Pancreas (tissue), 10 donors: Measurements from ENCODE around the gene PLB1. TPM values are rescaled to one million over a fixed set of nuclear protein-coding genes. Genes with fewer than 3 reads are reported as not detected.
"Not testable (repeated sequence)": the region's sequence is repeated elsewhere in the genome, so short reads cannot be mapped to it uniquely, and the experiment has no call there.

Source experiments
- ATAC-seq, 4 donors: fragments of 200-7000 bp; cut with Tn5 transposase; one replicate each; pipeline versions ENCODE4 v1.8.0 to v1.9.1; 2020; ENCODE audit warnings: mild to moderate bottlenecking in 4 of 4, moderate library complexity in 4 of 4
- DNase-seq, 6 donors: peaks; one replicate each; pipeline ENCODE4 v3.0.0-alpha.2; 2020
- FAIRE-seq: peaks from 2 replicates; lab custom pipeline; 2012; peaks lifted over from hg19 to GRCh38; lab: Jason Lieb, UNC
- H3K27ac ChIP-seq, 4 donors: fragments of 200-600 bp; sonication (generic); 1 replicate in 3 of 4; 2 replicates in 1 of 4; pipeline versions ENCODE4 v1.5.0 to v1.8.0; 2020
- H3K27me3 ChIP-seq, 4 donors: fragments of 200-600 bp; one replicate each; pipeline ENCODE4 v1.8.0; 2021
- H3K36me3 ChIP-seq, 3 donors: fragments of 200-600 bp; sonication (generic) in 1 of 3; one replicate each; pipeline versions ENCODE4 v1.5.0 to v1.8.0; 2020 to 2021
- H3K4me1 ChIP-seq, 3 donors: fragments of 200-600 bp; one replicate each; pipeline ENCODE4 v1.8.0; 2021
- H3K4me3 ChIP-seq, 4 donors: fragments of 200-600 bp; sonication (generic) in 2 of 4; one replicate each; pipeline versions ENCODE4 v1.5.0 to v1.8.0; 2020 to 2021
- H3K9me3 ChIP-seq, 4 donors: fragments of 200-600 bp; one replicate each; pipeline ENCODE4 v1.8.0; 2021
- WGBS, 2 donors: extraction: QIAGEN DNeasy Blood & Tissue Kit; methylation state at CpG; one replicate each; pipeline ENCODE4 v1.1.7; 2013; 5-methylcytosine and 5-hydroxymethylcytosine counted together
- intact Hi-C, 3 donors: fragments of 100-400 bp; cut with DNase I; formaldehyde crosslinking; loops; one replicate each; pipeline versions ENCODE4 v1.11.1 to v1.14.2; 2022
- polyA plus RNA-seq, 2 donors: library from polyadenylated mRNA; stranded (reverse); fragments of 200-250 nt; gene quantifications; one replicate each; pipeline ENCODE4 v1.2.3, GENCODE V29; 2013
- total RNA-seq, 6 donors: library from RNA; stranded (reverse); fragmentation: NEBNext Ultra II Directional in 4 of 6; extraction: Animal tissue kit (Norgen Biotek cat#: 25700) in 4 of 6; gene quantifications; one replicate each; pipeline versions ENCODE4 v1.2.1 to v1.2.4, GENCODE V29; 2021 to 2023
- TF ChIP-seq, protein P1 (sequence below), 4 donors: fragments of 200-600 bp; sonication (generic) in 3 of 4; IDR thresholded peaks; one replicate each; pipeline versions ENCODE4 v1.5.0 to v1.8.0; 2021; ENCODE audit warnings: antibody characterized with exemption in 4 of 4
- donor health status: healthy with polysubstance abuse.
- donor health status: DM: no; HTN: no; CAD: no; lungs with moderate emphysema.
- donor health status: DM: no; HTN: no; CAD: no.
- donor health status: control.
- donor health status: control.
- donor health status: Bipolar disorder and iron deficiency.
- donor health status: DM: yes; HTN: yes; CAD: no.
- donor health status: DM: no; HTN: no; CAD: no.
- donor health status: DM: no; HTN: no; CAD: no.
- donor health status: DM: yes; HTN: yes; CAD: no.

PLB1 gene
- total and polyA plus RNA-seq, 8 donors: 0.16 to 2.4 (median 0.93) TPM

GRCh38 chr2:28545590-28546200, 49.8 kb downstream of the PLB1 start:
- H3K4me3 ChIP-seq: no peak overlapping the region
- intact Hi-C loops: no loop called here
- DNase-seq (no peak), ATAC-seq (peak in 1 of 4 donors; percentile 32), FAIRE-seq (no peak)
- no peaks in the 10 kb centered on the region for H3K4me1 ChIP-seq
- no peaks in the 10 kb centered on the region for H3K27me3 ChIP-seq
- 88 to 89% methylated on average over 9 of the region's 9 CpGs for WGBS, 2 donors
- H3K36me3 ChIP-seq: no peaks in the 10 kb centered on the region
- TF ChIP-seq, protein P1, sequence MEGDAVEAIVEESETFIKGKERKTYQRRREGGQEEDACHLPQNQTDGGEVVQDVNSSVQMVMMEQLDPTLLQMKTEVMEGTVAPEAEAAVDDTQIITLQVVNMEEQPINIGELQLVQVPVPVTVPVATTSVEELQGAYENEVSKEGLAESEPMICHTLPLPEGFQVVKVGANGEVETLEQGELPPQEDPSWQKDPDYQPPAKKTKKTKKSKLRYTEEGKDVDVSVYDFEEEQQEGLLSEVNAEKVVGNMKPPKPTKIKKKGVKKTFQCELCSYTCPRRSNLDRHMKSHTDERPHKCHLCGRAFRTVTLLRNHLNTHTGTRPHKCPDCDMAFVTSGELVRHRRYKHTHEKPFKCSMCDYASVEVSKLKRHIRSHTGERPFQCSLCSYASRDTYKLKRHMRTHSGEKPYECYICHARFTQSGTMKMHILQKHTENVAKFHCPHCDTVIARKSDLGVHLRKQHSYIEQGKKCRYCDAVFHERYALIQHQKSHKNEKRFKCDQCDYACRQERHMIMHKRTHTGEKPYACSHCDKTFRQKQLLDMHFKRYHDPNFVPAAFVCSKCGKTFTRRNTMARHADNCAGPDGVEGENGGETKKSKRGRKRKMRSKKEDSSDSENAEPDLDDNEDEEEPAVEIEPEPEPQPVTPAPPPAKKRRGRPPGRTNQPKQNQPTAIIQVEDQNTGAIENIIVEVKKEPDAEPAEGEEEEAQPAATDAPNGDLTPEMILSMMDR (IDR thresholded peaks at IDR 0.05): no peak
- no peaks in the 10 kb centered on the region for H3K9me3 ChIP-seq
- H3K27ac ChIP-seq: no peak overlapping the region

- 69 to 73% methylated on average over 7 of the region's 7 CpGs for WGBS, 2 donors
- intact Hi-C loops: no loop called here
- H3K4me1 ChIP-seq: no peaks in the 10 kb centered on the region
Measured at GRCh38 chr2:28546242-28546641, 50.4 kb downstream of the PLB1 start.

GRCh38 chr2:28547223-28547860, 51.5 kb downstream of the PLB1 start:
- TF ChIP-seq, protein P1 (IDR thresholded peaks at IDR 0.05): no peak
- H3K4me1 ChIP-seq: no peaks in the 10 kb centered on the region
- H3K27me3 ChIP-seq: no peaks in the 10 kb centered on the region
- no peak overlapping the region for H3K4me3 ChIP-seq
- H3K36me3 ChIP-seq: no peaks in the 10 kb centered on the region
- H3K27ac ChIP-seq: no peak overlapping the region
- WGBS, 2 donors: 69 to 78% methylated on average over 7 of the region's 7 CpGs
- H3K9me3 ChIP-seq: no peaks in the 10 kb centered on the region
- ATAC-seq (no peak), FAIRE-seq (no peak), DNase-seq (no peak)
- intact Hi-C loops: no loop called here

More at GRCh38 chr2:28546242-28546641, 50.4 kb downstream of the PLB1 start:
- Histone ChIP-seq H3K9me3 (no peaks in the 10 kb centered on the region), H3K36me3 (no peaks in the 10 kb centered on the region), H3K4me3 (no peak overlapping the region), H3K27me3 (no peaks in the 10 kb centered on the region), H3K27ac (no peak overlapping the region)
- DNase-seq (no peak), ATAC-seq (no peak), FAIRE-seq (no peak)
- TF ChIP-seq, protein P1 (IDR thresholded peaks at IDR 0.05): no peak

- ATAC-seq (no peak), FAIRE-seq (no peak), DNase-seq (no peak)
- WGBS, 2 donors: 87 to 89% methylated on average over 10 of the region's 10 CpGs
- no peak overlapping the region for H3K27ac ChIP-seq
- intact Hi-C loops: no loop called here
- no peak overlapping the region for H3K4me3 ChIP-seq
- H3K36me3 ChIP-seq: no peaks in the 10 kb centered on the region
- no peaks in the 10 kb centered on the region for H3K4me1 ChIP-seq
- no peaks in the 10 kb centered on the region for H3K9me3 ChIP-seq
- TF ChIP-seq, protein P1 (IDR thresholded peaks at IDR 0.05): no peak
- H3K27me3 ChIP-seq: no peaks in the 10 kb centered on the region
Measured at GRCh38 chr2:28547906-28548600, 52.2 kb downstream of the PLB1 start.

GRCh38 chr2:28550345-28550744, 54.5 kb downstream of the PLB1 start:
- H3K4me3 ChIP-seq, DNase-seq, H3K27ac ChIP-seq, H3K4me1 ChIP-seq, FAIRE-seq, intact Hi-C loops, H3K36me3 ChIP-seq, H3K9me3 ChIP-seq, H3K27me3 ChIP-seq, ATAC-seq: not testable (repeated sequence)
- WGBS, 2 donors: 81 to 91% methylated on average over 10 of the region's 10 CpGs
